ENCODE measurements around the gene OR1J1.
A peak's percentile ranks its signal among the peaks of the same experiment; 100 is the strongest.

OR1J1 gene

DNA sequence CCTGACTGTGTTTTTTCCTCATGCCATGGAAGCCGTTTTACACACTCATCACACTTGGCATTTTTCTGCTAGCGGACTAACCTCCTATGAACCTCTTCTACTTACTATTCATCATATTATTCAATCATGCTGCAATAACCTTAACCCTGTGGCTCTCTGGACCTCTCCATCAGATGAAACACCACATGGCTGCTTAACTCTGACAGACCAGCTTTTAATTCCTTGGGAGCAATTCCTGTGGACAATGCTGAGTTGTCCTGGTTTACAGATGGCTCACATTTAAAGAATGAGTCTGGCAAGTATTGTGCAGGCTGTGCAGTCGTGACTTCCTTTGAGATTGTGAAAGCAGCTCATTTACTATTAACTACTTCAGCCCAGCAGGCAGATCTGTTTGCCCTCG lies 9.0 kb downstream of the OR1J1 start:
- TF ChIP-seq CTCF (IDR thresholded peaks at IDR 0.05; ENCODE audit: control insufficient read depth, extremely low read depth, insufficient read depth): no peak
- no peak for DNase-seq (ENCODE audit: low read depth)
- no peak overlapping the region for H3K4me3 ChIP-seq (ENCODE audit: low read depth, low read length)

DNA sequence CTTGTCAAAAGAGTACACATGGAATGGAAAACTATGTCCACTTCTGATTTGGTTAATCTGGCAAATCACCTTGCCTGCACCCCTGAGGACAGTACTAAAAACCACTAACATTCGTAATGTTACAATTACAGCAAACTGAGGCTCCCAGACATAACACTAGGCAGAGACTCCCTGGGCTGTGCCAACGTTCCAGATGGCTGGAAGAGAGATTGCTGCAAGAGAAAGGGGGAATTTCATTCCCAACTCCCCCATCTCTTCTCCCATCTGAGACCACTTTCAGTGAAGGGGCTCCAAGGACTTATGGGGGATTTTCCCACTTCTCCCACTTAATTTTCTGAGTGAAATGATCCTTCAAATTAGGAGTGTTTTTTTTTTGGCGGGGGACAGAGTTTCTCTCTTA lies 11.3 kb downstream of the OR1J1 start:
- no peak overlapping the region for H3K4me3 ChIP-seq (ENCODE audit: low read depth, low read length)
- TF ChIP-seq CTCF (IDR thresholded peaks at IDR 0.05; ENCODE audit: control insufficient read depth, extremely low read depth, insufficient read depth): no peak
- DNase-seq (ENCODE audit: low read depth): no peak

- peak; percentile 95 for DNase-seq (ENCODE audit: low read depth)
- H3K4me3 ChIP-seq (ENCODE audit: low read depth, low read length): peak overlapping the region; percentile 46
- peak; percentile 67 for TF ChIP-seq CTCF (IDR thresholded peaks at IDR 0.05; ENCODE audit: control insufficient read depth, extremely low read depth, insufficient read depth)
These were observed 12.8 kb downstream of the OR1J1 start for GRCh38 chr9:122464633-122465567.

DNA sequence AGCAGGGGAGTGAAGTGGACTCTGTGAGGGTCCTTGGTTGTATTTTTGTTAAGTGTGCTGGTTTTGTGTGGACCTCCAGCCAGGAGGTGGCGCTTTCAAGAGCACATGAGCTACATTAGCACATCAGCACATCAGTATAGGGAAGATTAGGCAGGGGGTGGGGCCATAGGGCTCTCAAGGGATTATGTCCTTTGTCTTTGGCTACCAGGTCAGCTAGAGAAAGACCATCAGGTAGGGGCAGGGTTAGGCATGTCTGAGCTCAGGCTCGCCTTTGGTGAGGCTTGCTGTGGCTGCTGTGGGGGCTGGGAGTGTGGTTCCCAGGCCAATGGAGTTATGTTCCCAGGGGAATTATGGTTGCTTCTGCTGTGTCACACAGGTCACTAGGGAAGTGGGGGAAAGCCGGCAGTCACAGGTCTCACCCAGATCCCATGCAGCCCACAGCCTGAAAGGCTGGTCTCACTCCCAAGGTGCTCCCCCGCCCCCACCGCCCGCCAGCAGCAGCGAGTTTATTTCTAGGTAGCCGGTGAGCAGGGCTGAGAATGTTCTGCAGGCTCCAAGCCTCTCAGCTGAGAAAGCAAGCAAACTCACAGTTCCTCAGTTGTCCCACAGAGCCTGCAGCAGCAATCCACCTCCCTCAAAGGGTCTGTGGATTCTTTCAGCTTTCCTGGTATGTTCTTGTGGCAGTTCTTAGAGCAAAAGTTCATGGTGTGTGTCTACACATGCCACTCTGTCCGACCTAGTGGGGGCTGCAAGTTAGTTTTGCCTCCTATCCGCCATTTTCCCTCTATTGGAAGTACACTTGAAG lies 13.7 kb downstream of the OR1J1 start:
- TF ChIP-seq CTCF (IDR thresholded peaks at IDR 0.05; ENCODE audit: control insufficient read depth, extremely low read depth, insufficient read depth): peak; percentile 63
- DNase-seq (ENCODE audit: low read depth): no peak
- H3K4me3 ChIP-seq (ENCODE audit: low read depth, low read length): peak overlapping the region; percentile 46

DNA sequence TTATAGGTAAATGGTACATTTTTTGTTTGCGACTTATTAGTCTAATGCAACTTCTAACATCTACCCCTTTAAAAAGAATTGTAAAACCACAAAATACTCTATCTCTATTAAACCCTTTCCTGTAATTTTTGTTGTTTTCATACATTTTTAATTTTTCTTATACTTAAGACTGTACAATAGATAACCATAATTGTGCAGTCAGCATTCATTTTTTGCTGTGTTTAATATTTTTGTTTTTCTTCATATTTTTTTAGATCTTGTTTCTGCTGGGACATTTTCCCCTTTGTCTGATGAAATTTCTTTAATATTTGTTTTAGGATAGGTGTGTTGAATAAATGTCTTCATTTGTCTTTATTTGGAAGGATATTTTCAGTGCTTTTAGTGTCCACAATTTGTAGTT lies 19.9 kb downstream of the OR1J1 start:
- H3K4me3 ChIP-seq (ENCODE audit: low read depth, low read length): no peak overlapping the region
- no peak for TF ChIP-seq CTCF (IDR thresholded peaks at IDR 0.05; ENCODE audit: control insufficient read depth, extremely low read depth, insufficient read depth)

GRCh38 chr9:122456123-122456522 lies 21.6 kb downstream of the OR1J1 start:
- no peak for TF ChIP-seq CTCF (IDR thresholded peaks at IDR 0.05; ENCODE audit: control insufficient read depth, extremely low read depth, insufficient read depth)
- H3K4me3 ChIP-seq (ENCODE audit: low read depth, low read length): no peak overlapping the region
- DNase-seq (ENCODE audit: low read depth): no peak

More for the DNA sequence above, 19.9 kb downstream of the OR1J1 start:
- DNase-seq (ENCODE audit: low read depth): no peak

All from LNCaP clone FGC (cell line).